Measurements from ENCODE around the gene AVEN.

- TF ChIP-seq CTCF (IDR thresholded peaks at IDR 0.05) (no peak), POLR2A (IDR thresholded peaks at IDR 0.05) (no peak)
Observed at GRCh38 chr15:33971811-33972210, 67.2 kb downstream of the AVEN start.

Data from thyroid gland (tissue), 4 donors.